GM20431 (cell line): Measurements from ENCODE around the gene PRKAG2.
"Not testable (repeated sequence)": the region's sequence is repeated elsewhere in the genome, so short reads cannot be mapped to it uniquely, and the experiment has no call there.

Experiments
- in situ Hi-C: fragments of 300-500 bp; cut with MseI, MboI; formaldehyde crosslinking; loops from one replicate; pipeline ENCODE4 v1.15.0; 2020; ENCODE audit warnings: low sequenced_read_pairs; ENCODE audit not compliant: unreplicated experiment

Gene PRKAG2

GRCh38 chr7:151595702-151596350, 281.1 kb downstream of the PRKAG2 start:
- in situ Hi-C loops = no loop called here

- in situ Hi-C loops = no loop called here
These were observed 283.9 kb downstream of the PRKAG2 start for GRCh38 chr7:151592868-151593486.

GRCh38 chr7:151592330-151592729, 284.6 kb downstream of the PRKAG2 start:
- in situ Hi-C loops = no loop called here

- in situ Hi-C loops = no loop called here
These were observed 285.0 kb downstream of the PRKAG2 start for GRCh38 chr7:151591866-151592265.

- in situ Hi-C loops = no loop called here
These were observed 285.8 kb downstream of the PRKAG2 start for GRCh38 chr7:151590850-151591771.

- in situ Hi-C loops = no loop called here
These were observed 286.7 kb downstream of the PRKAG2 start for GRCh38 chr7:151590071-151590849.

GRCh38 chr7:151588982-151589381, 287.9 kb downstream of the PRKAG2 start:
- in situ Hi-C loops = no loop called here

GRCh38 chr7:151586531-151587260, 290.2 kb downstream of the PRKAG2 start:
- in situ Hi-C loops = no loop called here

GRCh38 chr7:151585744-151586393, 291.0 kb downstream of the PRKAG2 start:
- in situ Hi-C loops = no loop called here

- in situ Hi-C loops = no loop called here
These were observed 295.2 kb downstream of the PRKAG2 start for GRCh38 chr7:151581741-151582140.

GRCh38 chr7:151579644-151580043, 297.3 kb downstream of the PRKAG2 start:
- in situ Hi-C loops = no loop called here

GRCh38 chr7:151575410-151575809, 301.5 kb downstream of the PRKAG2 start:
- in situ Hi-C loops = no loop called here

GRCh38 chr7:151573046-151573445, 303.9 kb downstream of the PRKAG2 start:
- in situ Hi-C loops = not testable (repeated sequence)

- in situ Hi-C loops = no loop called here
These were observed 304.8 kb downstream of the PRKAG2 start for GRCh38 chr7:151572136-151572535.

GRCh38 chr7:151571471-151571870, 305.4 kb downstream of the PRKAG2 start:
- in situ Hi-C loops = no loop called here

GRCh38 chr7:151570366-151570915, 306.5 kb downstream of the PRKAG2 start:
- in situ Hi-C loops = no loop called here

- in situ Hi-C loops = no loop called here
These were observed 307.7 kb downstream of the PRKAG2 start for GRCh38 chr7:151568956-151569940.

GRCh38 chr7:151566897-151567320, 310.0 kb downstream of the PRKAG2 start:
- in situ Hi-C loops = no loop called here
